Fibroblast of lung (primary cell): ENCODE measurements around the gene PDZRN4. TPM values are rescaled to one million over a fixed set of nuclear protein-coding genes. Genes with fewer than 3 reads are reported as not detected.

Source experiments
- DNase-seq, 2 donors: peaks; one replicate each; pipeline versions ENCODE4 v3.0.0 to v3.0.0-alpha.2; 2010; ENCODE audit warnings: low read depth in 2 of 2
- H2AFZ ChIP-seq: 2 replicates; pipeline ENCODE4 v1.5.1; 2012; ENCODE audit warnings: low read length, control low read depth, inconsistent platforms
- H3K27ac ChIP-seq: 2 replicates; pipeline ENCODE4 v1.5.1; 2011; ENCODE audit warnings: low read length, control low read depth; ENCODE audit not compliant: insufficient read depth
- H3K27me3 ChIP-seq: 2 replicates; pipeline ENCODE4 v1.5.1; 2011; ENCODE audit warnings: mild to moderate bottlenecking, low read length; ENCODE audit not compliant: control insufficient read depth, insufficient read depth
- H3K36me3 ChIP-seq: 2 replicates; pipeline ENCODE4 v1.5.1; 2011; ENCODE audit warnings: low read length; ENCODE audit not compliant: control insufficient read depth, insufficient read depth
- H3K4me1 ChIP-seq: 2 replicates; pipeline ENCODE4 v1.5.1; 2011; ENCODE audit warnings: low read length; ENCODE audit not compliant: control insufficient read depth, insufficient read depth; ENCODE audit errors: extremely low read depth
- H3K4me2 ChIP-seq: 2 replicates; pipeline ENCODE4 v1.5.1; 2011; ENCODE audit warnings: low read length, control low read depth; ENCODE audit not compliant: insufficient read depth; ENCODE audit errors: extremely low read depth
- H3K4me3 ChIP-seq, 4 experiments: fragments of 200-600 bp in 1 of 4; sonication (generic) in 1 of 4; replicated peaks in 1 of 4; 2 replicates each; pipeline ENCODE4 v1.5.1; 2011 to 2016; ENCODE audit warnings: low read length in 4 of 4, low read depth in 3 of 4, mild to moderate bottlenecking in 3 of 4, control low read depth in 2 of 4, inconsistent platforms in 1 of 4, mixed read lengths in 1 of 4; ENCODE audit not compliant: insufficient read depth in 1 of 4; ENCODE audit errors: control extremely low read depth in 1 of 4
- H3K79me2 ChIP-seq: 2 replicates; pipeline ENCODE4 v1.5.1; 2012; ENCODE audit warnings: mild to moderate bottlenecking, low read length, inconsistent platforms; ENCODE audit not compliant: control insufficient read depth, insufficient read depth
- H3K9ac ChIP-seq: 2 replicates; pipeline ENCODE4 v1.5.1; 2011; ENCODE audit warnings: mild to moderate bottlenecking, low read length, control low read depth; ENCODE audit not compliant: insufficient read depth
- H3K9me3 ChIP-seq: 2 replicates; pipeline ENCODE4 v1.5.1; 2012; ENCODE audit warnings: low read depth, low read length; ENCODE audit not compliant: control insufficient read depth, insufficient read depth
- H4K20me1 ChIP-seq: 2 replicates; pipeline ENCODE4 v1.5.1; 2011; ENCODE audit warnings: low read length; ENCODE audit not compliant: control insufficient read depth, insufficient read depth; ENCODE audit errors: extremely low read depth
- CTCF ChIP-seq, 2 donors: IDR thresholded peaks in 1 of 2; conservative IDR thresholded peaks in 1 of 2; 1 replicate in 1 of 2; 2 replicates in 1 of 2; pipeline ENCODE4 v1.5.1; 2011 to 2012; ENCODE audit warnings: low read length in 2 of 2, control low read depth in 1 of 2, inconsistent platforms in 1 of 2, low read depth in 1 of 2, mild to moderate bottlenecking in 1 of 2
- EZH2 ChIP-seq: IDR thresholded peaks from 2 replicates; pipeline ENCODE4 v1.5.1; 2012; ENCODE audit warnings: low read length, control low read depth, mild to moderate bottlenecking; ENCODE audit errors: missing control alignments
- polyA plus RNA-seq, 2 donors: library from polyadenylated mRNA; depleted of rRNA in 1 of 2; stranded (reverse) in 1 of 2; unstranded in 1 of 2; fragments of >200 nt; gene quantifications; 2 replicates each; pipeline ENCODE4 v1.2.1, GENCODE V29; 2011 to 2012; ENCODE audit warnings: missing spikeins in 1 of 2
- total RNA-seq: library from RNA; depleted of rRNA; stranded (reverse); fragments of >200 nt; gene quantifications from 2 replicates; pipeline ENCODE4 v1.2.1, GENCODE V29; 2014

The PDZRN4 gene
- total and polyA plus RNA-seq, 2 donors (not counting 1 experiment from before 2014, with no cell fraction given): not detected

- H3K36me3 ChIP-seq: no peaks in the 10 kb centered on the region
- H3K9me3 ChIP-seq: no peaks in the 10 kb centered on the region
- no peak overlapping the region for H3K9ac ChIP-seq
- no peak overlapping the region for H3K4me3 ChIP-seq
- H3K4me2 ChIP-seq: no peak overlapping the region
- H3K27me3 ChIP-seq: no peaks in the 10 kb centered on the region
- H2AFZ ChIP-seq: no peak overlapping the region
- no peak overlapping the region for H3K27ac ChIP-seq
- H4K20me1 ChIP-seq: no peaks in the 10 kb centered on the region
- no peak for TF ChIP-seq EZH2
- no peak for TF ChIP-seq CTCF (conservative IDR thresholded peaks at IDR 0.05 in 1 of 2, IDR thresholded peaks at IDR 0.05 in 1 of 2; ENCODE audit: low read depth in 1 of 2, low read length in 2 of 2)
- H3K4me1 ChIP-seq: no peaks in the 10 kb centered on the region
- no peak for DNase-seq
- H3K79me2 ChIP-seq: no peaks in the 10 kb centered on the region
Observed at GRCh38 chr12:41418586-41418985, 230.5 kb downstream of the PDZRN4 start.

DNA sequence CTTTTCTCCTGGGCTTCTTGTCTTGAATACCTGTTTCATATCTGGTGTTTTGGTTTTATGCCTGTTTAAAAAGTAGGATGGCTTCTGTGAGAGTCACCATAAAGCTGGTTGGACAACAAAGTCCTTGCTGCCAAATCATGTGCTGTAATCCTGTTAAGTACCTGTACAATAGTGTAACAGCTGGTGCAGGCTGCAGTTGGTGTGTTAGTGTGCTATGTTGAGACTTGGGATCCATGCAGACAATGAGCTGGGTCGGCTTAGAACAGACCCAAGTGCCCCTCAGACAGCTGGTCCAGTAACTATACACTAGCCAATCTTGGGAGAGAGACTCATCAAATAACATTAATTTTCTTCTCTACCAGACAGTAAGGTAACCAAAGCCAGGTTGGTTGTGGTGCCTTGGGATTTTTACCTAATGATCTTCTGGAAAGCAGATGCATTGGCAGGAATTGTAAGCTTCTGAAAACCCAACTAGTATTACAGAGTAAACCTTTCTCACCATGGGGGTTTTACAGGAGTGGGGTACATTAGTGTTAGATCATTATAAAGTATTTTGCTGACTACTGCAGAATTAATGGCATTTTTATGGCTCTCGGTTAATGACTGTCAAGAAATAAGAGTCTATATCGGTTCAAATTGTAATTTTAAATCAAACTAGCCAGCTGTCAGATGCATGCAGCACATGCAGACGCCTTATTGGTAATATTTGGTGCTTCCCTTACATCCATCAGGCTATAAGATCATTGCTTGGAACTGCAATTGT, 231.2 kb downstream of the PDZRN4 start:
- Histone ChIP-seq H3K9ac (no peak overlapping the region), H3K27me3 (no peaks in the 10 kb centered on the region), H3K4me3 (no peak overlapping the region), H3K9me3 (no peaks in the 10 kb centered on the region), H4K20me1 (no peaks in the 10 kb centered on the region), H3K4me2 (no peak overlapping the region), H3K4me1 (no peaks in the 10 kb centered on the region), H3K79me2 (no peaks in the 10 kb centered on the region), H3K27ac (no peak overlapping the region), H3K36me3 (no peaks in the 10 kb centered on the region), H2AFZ (no peak overlapping the region)
- no peak for DNase-seq
- no peak for TF ChIP-seq EZH2
- TF ChIP-seq CTCF (conservative IDR thresholded peaks at IDR 0.05 in 1 of 2, IDR thresholded peaks at IDR 0.05 in 1 of 2; ENCODE audit: low read depth in 1 of 2, low read length in 2 of 2): no peak

GRCh38 chr12:41424651-41425050, 236.5 kb downstream of the PDZRN4 start:
- Histone ChIP-seq H3K4me1 (no peaks in the 10 kb centered on the region), H4K20me1 (no peaks in the 10 kb centered on the region), H3K79me2 (no peaks in the 10 kb centered on the region), H3K27ac (no peak overlapping the region), H3K27me3 (no peaks in the 10 kb centered on the region), H2AFZ (no peak overlapping the region), H3K4me3 (no peak overlapping the region), H3K9ac (no peak overlapping the region), H3K4me2 (no peak overlapping the region), H3K36me3 (no peaks in the 10 kb centered on the region), H3K9me3 (no peaks in the 10 kb centered on the region)
- no peak for DNase-seq
- no peak for TF ChIP-seq EZH2
